WTC11 (cell line): Measurements from ENCODE around the gene ARAP2.

ENCODE experiments used
- CTCF ChIP-seq: fragments of 200-600 bp; IDR thresholded peaks from 2 replicates; pipeline ENCODE4 v1.8.0; 2022; ENCODE audit warnings: antibody characterized with exemption
- NR2C2 ChIP-seq: sonication (generic); formaldehyde crosslinking; IDR thresholded peaks from 2 replicates; pipeline ENCODE4 v1.8.0; 2022; ENCODE audit warnings: mild to moderate bottlenecking, missing genetic modification reagents

GRCh38 chr4:36218121-36218520, 26.2 kb downstream of the ARAP2 start:
- no peak for TF ChIP-seq NR2C2 (CRISPR knock-in tag)
- no peak for TF ChIP-seq CTCF
